Measurements from ENCODE around the gene ACBD6.

Gene ACBD6

GRCh38 chr1:180363246-180363995 lies 139.0 kb downstream of the ACBD6 start:
- no peak for DNase-seq

- DNase-seq: no peak
Measured at GRCh38 chr1:180360333-180361075, 141.9 kb downstream of the ACBD6 start.

GRCh38 chr1:180358649-180359048 lies 143.7 kb downstream of the ACBD6 start:
- no peak for DNase-seq

- DNase-seq: no peak
Measured at GRCh38 chr1:180353945-180354344, 148.4 kb downstream of the ACBD6 start.

DNA sequence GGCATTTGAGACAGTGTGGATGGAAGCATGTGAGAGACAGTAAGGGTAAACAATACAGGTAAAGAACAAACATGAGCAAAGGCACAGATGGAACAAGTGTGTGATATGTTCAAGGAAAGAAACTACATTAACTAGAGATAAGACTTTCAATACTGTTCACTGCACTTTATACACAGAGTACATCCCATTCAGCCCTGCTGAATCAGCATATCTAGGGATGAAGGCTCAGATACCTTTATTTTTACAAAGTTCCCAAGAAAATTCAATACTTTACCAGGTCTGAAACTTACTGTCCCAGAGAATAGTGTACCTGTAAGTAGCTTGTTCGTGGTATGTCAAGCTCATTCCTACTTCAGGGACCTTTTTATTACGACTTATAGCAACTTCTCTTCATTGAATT lies 149.8 kb downstream of the ACBD6 start:
- no peak for DNase-seq

DNA sequence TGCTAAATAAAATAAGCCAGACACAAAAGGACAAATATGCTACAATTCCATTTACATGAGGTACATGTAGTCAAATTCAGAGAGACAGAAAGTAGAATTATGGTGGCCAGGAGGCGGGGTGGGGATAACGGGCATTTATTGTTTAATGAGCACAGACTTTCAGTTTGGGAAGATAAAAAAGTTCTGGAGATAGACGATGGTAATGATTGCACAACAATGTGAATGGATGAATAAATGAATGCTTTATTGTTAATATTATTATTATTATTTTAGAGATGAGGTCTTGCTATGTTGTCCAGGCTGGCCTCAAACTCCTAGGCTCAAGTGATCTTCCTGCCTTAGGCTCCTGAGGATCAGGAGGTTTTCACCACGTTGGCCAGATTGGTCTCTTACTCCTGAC lies 150.4 kb downstream of the ACBD6 start:
- DNase-seq: no peak

DNA sequence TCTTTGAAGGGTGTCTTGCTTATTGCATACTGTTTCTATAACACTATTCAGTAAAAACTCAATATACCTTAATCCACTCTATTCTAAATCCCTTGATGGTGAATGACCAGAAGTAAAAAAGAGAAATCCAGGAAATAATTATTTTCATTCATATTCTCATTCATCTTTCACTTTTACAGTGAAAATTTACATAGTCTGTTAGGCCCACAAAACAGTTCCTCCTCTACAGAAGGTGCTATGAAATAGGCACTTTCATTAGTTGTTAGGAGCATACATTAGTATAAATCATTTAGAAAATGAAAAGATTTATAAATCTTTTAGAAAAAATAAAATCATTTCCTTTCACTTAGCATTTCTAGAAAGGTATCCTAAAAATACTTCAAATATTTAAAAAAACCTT lies 157.2 kb downstream of the ACBD6 start:
- no peak for DNase-seq

GRCh38 chr1:180343921-180344769 lies 158.2 kb downstream of the ACBD6 start:
- DNase-seq: no peak

- DNase-seq: no peak
Measured at GRCh38 chr1:180327089-180327488, 175.3 kb downstream of the ACBD6 start.

GRCh38 chr1:180312926-180313325 lies 189.5 kb downstream of the ACBD6 start:
- no peak for DNase-seq

DNA sequence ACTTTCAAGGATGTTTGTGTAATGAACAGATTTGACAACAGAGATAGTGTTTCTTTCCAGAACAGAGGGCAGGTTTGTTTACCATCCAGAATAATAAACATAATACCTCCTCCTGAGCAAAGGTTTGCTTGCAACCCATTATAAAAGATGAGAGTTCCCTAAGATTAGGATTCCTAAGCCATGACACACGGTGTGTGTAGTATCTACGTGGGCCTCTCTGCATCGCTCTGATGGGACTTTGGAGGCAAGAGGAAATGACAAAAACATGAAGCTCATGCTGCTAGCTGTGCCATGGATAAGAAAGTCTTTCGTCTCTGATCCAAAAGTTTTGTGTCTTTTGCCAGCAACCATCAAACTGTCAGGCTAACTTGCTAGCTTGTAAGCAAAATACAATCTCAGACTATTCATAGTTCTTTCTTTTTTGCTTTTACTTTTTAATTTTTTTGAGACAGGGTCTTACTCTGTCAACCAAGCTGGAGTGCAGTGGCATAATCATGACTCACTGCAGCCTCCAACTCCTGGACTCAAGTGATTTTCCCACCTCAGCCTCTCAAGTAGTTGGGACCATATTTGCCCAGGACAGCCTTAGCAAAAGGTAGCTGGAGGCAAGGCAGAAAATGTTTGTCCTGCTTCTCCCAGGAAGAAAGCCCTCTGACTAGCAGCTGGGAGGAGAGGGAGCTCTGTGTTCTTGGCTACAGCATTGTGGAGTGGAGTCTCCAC lies 191.2 kb downstream of the ACBD6 start:
- no peak for DNase-seq

GRCh38 chr1:180310095-180310494 lies 192.3 kb downstream of the ACBD6 start:
- DNase-seq: no peak

- DNase-seq: no peak
Measured at GRCh38 chr1:180309338-180309737, 193.0 kb downstream of the ACBD6 start.

DNA sequence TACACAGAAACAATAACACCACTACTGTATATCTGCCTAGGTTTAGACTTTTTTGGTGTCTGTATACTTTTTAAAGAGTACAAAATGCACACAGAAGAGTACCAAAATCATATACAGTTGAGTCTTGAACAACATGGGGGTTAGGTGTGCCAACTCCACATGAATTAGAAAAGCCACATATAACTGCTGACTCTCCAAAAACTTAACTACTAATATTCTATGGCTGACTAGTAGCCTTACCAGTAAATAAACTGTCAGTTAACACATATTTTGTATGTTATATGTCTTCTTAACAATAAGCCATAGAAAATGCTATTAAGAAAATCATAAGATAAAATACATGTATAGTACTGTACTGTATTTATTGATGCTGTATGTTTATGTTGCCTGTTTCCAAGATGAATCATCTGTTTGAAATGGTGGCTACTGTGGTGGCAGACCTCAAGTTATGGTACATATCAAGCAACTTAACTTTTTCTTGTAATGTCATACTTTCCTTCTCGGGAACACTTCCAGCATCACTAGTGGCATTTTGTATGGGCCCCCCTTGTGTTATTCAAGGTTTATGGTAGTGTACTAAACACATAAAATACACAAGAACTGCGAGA lies 201.1 kb downstream of the ACBD6 start:
- DNase-seq: no peak

DNA sequence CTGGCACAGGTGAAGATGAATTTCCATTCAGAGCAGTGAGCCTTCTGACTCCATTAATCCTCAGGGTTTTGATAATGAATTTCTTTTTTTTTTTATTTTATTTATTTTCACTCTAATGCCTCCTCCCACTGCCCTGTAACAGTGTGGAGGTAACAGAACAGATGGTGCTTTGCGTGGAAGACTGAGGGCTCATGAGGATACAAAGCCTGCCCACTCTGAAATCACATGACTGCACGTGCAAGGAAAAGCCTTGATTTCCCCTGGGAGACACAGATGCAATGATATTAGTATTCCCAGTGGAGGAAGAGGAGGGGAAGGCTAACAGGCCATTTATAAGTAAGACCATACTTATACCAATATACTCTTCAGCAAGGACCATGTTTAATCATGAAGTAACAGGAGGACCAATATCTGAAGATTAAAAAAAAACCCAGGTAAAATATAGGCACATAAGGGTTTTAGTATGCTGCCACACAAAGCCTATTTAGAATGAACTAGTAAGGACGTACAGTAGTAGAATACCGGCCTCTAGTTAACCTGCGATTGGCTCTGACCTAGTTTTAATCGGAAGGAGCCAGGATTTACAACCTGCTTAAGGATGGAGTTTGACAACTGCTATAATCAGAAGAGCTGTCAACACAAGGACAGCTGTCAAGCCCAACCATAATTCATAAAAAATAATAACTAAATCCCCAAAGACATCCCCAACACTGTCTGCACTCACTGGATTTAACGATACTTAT lies 202.7 kb downstream of the ACBD6 start:
- no peak for DNase-seq

DNA sequence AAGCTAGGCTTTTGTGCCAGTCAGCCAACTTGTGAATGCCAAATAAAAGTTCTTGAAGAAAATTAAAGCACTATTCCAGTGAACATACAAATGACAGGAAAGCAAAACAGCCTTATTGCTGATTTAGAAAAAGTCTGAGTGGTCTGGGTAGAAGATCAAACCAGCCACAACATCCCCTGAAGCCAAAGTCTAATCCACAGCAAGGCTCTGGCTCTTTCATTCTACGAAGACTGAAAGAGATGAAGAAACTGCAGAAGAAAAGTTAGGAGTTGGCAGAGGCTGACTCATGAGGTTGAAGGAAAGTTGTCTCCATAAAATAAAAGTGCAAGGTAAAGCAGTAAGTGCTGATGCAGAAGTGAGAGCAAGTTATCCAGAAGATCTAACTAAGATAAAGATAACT lies 206.4 kb downstream of the ACBD6 start:
- DNase-seq: no peak

DNA sequence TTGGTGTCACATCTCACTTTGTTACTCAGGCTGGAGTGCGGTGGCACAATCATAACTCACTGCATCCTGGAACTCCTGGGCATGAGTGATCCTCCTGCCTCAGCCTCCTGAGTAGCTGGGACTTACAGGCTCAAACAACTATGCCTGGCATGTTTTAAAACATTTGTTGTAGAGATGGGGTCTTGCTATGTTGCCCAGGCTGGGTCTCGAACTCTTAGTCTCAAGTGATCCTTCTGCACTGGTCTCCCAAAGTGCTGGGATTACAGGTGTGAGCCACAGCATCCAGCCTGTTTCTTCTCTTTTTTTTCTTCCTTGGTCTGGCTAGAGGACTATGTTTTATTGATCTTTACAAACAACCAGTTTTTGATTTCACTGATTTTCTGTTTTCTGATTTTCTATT lies 207.7 kb downstream of the ACBD6 start:
- no peak for DNase-seq

- DNase-seq: no peak
Measured at GRCh38 chr1:180291004-180291403, 211.4 kb downstream of the ACBD6 start.

DNA sequence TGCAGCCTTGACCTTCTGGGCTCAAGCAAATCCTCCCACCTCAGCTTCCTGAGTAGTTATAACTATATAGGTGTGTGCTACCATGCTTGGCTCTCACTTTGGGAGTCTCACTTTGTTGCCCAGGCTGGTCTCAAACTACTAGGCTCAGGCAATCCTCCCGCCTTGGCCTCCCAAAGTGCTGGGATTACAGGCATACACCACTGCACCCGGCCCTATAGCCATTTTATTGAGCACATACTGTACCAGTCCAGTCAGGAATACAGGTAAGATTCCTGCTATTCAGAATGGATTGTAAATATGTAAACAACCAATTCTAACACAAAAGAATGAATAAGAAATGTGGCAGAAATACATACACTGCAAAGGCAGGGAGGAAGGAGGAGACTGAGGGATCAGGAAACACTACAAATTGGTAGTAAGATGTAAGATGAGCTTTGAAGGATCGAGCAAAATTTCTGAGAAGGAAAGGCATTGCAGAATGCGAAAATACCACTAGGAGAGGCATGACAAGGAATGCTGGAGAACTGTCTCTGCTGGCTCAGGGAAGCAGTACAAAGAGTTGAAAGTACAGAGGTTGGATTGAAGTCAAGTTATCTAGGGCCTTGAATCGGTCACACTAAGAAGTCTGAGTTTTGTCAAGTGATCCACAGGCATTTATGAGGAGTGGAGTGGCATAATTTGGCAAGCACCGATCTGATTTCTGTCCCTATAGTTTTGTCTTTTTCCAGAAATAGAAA lies 211.9 kb downstream of the ACBD6 start:
- no peak for DNase-seq

- DNase-seq: no peak
Measured at GRCh38 chr1:180288940-180289339, 213.4 kb downstream of the ACBD6 start.
